NCI-H1930 (cell line): ENCODE data around the gene TLE4.

Source experiments
- DNase-seq, 2 experiments: peaks; one replicate each; lab custom pipeline; 2025; lab: John Stamatoyannopoulos, UW

The TLE4 gene

DNA sequence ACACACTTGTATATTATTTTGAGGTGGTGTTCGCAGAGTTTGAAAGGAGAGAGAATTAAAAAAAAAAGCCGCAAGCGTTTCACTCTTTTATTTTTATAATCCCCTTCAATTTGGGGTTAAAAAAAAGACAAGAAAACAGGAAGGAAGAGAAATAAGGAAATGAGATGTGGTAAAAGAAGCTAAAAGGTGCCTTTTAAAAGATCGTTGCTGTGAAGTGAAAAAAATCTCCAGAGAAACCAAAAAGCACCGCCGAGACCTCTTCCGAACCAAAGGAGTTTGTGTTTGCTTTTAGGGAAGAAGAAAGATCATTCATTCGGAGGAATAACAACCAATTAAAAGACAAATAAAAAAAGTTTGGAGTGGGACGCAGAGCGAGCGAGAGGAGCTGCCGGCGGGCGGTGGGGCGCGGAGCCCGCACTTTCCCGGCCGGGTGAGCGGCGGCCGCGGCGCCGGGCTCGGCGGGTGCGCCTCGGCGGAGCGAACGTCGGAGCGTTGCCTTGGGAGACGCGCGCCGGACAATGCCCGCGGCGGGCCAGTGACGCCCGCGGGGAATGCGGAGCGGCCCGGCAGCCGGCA is 355 bp downstream of the TLE4 start:
- DNase-seq = peak in 1 of 2 experiments; percentile 62

DNA sequence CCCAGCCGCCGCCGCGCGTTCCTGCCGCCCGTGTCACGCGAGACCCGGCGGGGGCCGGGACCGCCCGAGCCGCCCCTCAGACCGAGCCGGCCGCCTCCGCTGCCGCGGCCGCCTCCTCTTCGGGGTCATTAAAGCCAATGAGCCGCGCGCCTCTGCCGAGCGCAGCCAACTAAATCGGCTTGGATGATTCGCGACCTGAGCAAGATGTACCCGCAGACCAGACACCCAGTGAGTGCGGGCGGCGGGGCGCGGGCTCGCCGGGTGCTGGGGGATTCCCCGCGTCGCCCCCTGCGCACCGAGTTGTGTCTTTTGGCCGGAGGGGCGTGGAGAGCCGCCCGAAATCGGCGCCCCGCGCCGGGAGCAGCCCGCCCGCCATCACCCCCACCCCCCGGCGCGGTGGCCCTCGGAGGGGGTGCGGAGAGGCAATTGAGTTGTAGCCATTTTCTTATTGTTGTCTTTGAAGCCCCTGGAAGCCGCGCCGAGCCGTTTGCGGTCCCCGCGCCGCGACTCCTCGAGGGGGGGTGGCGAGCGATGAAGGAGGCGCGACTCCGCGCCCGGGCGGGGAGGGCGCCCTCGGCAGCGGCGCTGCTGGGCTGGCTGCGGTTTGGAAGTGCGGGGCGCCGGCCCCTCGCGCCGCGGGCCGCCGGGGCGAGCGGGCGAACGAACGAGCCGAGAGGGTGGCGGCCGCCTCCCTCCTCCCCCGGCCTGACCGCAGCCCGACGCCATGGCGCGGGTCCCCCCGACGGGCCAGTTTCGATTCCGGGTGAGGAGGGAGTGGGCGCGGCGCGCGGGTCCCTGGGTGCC is 1.0 kb downstream of the TLE4 start:
- DNase-seq = peak; percentile 22 to 62

DNA sequence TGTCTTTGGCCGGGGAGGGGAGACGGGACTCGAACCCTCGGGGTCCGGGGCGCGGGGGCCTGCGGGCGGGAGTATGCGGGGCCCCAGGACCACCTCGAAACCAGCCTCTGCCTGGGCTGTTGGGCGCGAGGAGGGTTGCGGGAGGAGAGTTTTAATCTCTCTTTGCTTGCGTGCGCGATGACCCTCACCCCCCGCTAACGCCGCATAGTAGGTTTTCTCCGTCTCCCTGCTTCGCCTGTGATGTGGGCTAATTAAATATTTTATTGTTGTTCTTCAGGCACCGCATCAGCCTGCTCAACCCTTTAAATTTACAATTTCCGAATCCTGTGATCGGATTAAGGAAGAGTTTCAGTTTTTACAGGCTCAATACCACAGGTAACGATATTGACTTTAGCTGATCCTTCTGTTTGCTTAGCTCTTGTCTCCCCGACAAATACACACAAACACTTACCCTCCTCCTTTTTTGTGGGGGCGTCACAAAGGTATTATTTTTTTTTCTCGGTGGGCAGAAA is 1.7 kb downstream of the TLE4 start:
- no peak for DNase-seq

DNA sequence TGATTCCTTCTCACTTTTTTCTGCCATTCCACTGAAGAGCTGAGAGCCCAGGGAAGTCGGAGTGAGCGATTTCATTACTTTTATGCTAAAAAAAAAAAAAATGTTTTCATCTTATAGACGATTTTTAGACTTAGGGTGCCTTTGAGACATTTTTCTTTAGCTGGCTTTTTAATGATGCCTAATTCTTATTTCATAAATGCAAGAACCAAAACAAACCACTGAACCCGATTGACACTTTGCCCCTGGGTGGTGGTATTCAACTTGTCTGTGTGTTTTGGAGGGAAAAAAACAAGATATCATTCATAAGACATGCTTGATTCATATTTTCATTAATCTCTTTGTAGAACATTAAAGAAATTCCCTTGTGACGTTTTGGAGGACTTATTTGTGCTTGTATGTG is 2.4 kb downstream of the TLE4 start:
- DNase-seq = no peak

DNA sequence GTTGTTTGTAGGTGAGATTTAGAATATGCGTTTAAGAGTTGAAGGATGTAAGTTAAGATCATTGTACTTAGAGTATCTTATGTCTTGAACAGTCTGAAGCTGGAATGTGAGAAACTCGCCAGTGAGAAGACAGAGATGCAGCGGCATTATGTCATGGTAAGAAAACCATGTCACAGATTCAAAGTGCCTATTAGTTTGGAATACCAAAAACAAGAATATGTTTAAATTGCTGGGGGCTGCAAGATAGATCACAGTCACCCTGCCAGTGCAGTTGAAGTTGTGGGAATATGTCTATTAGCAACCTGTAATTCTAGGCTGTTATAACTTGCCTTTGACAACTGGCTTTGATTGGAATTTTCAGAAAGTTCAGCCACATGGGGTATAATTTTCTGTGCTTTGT is 3.0 kb downstream of the TLE4 start:
- no peak for DNase-seq

- no peak for DNase-seq
These were observed 3.8 kb downstream of the TLE4 start for GRCh38 chr9:79575547-79575946.

DNA sequence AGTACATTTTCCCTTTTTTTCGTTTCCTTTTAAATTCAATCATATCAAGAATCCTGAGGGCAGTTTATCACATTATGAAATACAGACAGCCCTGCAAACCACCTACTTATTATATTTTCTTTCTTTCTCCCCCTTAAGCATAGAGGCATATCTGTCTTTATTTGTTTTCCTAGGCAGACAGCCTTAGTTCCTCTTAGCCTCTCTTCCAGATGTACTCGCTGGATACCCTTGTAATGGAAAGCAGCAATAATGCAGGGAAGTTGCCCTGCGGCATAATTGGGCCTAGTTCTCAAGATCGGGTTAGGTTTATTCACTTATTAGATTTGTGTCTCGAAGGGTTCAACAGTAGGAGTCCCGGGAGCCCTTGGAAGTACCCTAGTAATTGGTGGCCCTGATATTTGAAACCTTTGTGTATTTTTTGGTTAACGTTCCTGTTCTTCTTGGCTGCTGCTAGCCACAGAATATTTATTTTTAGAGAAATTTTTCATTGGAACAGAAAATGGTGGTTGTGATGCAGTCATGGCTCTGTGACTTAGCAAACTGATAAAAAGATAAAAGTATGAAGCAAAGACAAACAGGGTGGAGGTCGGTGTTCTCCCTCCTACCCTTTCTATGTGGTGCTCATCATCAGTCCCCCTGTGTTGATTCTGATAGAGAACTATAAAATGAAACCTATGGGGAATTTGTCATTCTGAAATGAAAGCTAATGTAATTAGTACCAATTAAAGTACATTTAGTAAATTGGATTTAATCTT is 6.4 kb downstream of the TLE4 start:
- peak; percentile 60 to 66 for DNase-seq

DNA sequence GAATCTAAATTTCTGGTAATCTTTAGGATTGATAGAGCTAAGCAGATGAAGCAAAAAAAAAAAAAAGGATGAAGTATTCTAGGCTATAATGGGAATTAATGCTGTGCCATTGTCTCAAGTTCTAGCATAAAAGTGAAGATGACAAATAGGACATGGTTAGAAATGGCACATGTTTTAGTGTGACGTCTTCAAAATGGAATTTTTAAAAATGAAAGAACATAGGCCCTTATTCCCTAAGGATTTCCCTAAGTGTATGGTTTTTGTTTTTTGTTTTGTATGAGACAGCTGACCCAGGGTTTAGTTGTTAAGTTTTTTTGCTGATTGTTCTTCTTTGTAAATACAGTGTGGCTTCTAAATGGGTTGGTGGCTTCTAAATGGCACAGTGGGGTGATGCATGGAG is 7.1 kb downstream of the TLE4 start:
- no peak for DNase-seq

DNA sequence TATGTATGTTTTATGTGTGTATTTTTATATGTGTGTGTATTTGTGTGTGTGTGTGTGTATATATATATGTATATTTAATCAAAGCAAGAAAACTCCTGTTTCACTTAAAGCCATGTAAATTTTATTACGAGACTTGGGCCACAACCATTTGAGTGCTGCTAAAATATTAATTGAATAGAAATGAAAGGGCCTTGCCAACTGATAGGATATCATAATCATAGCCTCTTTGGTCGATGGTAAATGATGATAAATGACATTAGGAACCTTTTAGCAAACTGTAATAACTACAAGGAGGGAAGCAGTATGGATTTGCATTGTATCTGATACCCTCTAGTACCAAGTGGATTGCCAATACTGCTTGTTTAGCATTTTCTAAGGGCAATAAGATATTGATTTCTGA is 7.9 kb downstream of the TLE4 start:
- DNase-seq = no peak

- no peak for DNase-seq
These were observed 8.3 kb downstream of the TLE4 start for GRCh38 chr9:79580055-79580454.

- DNase-seq = no peak
These were observed 9.6 kb downstream of the TLE4 start for GRCh38 chr9:79581388-79581787.

DNA sequence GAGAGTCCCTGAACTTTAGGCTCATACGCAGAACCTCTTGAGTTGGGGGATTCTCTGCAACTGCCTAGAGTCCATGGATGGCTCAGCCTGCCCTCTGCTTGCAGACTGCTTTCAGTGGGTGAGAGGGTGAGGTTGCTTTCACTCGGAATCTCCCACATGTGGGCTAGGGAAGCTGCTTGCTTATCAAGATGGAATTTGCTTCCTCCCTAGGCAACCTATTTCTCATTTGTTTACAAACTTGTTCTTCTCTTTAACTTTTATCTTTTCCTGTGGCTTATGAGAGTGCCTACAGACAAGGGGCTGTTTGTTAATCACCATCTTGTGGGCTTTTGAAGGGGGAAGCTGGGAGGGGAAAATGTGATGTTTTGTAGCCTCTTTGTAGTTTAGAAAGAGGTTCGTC is 10.0 kb downstream of the TLE4 start:
- DNase-seq = no peak

DNA sequence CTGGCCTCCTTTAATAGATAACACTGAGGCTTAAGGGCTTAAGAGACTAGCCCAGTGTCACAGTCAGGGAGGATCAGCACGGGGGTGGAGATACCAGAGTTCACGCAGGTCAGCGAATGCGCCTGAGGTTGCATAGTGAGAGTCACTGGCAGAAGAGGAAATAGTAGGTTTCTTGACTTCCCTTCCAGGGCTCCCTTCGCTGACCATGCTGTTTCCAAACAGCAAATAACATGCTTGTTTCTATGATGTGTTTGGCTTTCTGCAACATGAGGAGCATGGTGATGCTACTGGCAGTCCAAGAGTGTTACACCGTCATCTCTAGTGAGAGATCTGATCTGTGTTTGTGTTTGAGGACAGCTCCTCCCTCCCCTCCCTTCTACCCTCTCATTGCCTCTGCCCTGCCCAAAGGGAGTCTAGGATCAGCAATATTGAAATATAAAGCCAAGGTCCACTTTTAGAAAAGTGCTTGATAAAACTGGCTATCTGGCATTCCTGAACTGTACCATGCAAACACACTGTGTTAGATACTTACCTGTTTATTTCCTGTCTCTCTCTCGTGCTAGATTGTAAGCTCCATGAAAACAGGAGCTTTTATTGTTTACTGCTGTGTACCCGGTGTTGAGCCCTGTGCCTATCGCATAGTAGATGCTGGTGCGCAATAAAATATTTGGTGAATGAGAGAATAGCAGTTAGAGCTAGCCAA is 12.3 kb downstream of the TLE4 start:
- DNase-seq = no peak

DNA sequence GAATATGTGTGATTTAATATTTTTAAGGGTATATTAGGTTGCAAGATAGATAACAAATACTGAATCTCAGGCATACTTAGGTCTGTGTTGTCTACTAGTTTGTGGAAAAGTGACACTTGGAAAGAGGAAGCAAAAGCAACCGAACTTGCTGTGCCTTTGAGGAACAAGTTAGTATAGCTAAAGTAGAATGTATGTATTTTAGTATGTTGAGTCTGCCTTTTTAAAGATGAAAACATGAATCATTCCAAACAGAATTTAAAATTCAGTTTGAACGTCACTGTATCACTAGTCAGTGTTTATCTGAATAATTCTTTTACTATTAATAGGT is 12.9 kb downstream of the TLE4 start:
- DNase-seq = no peak

- DNase-seq = no peak
These were observed 16.9 kb downstream of the TLE4 start for GRCh38 chr9:79588488-79589223.

DNA sequence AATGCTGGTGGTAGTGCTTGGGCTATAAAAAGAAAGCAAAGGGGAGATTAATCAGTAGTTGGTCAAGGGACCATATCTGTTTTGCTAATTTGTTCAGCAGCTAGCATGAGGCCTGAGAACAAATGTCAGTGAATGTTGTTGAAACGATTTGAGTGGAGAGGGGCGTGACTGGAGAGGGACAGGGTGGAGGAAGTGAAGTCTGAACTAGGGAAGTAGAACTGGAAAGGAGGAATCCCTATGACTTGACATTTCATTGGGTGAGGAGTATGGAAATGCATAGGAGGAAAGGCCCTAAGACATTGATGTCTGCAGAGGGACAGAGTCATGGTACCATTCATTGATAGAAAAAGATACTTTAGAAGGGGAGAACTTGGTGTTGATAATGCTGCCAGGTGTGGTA is 19.7 kb downstream of the TLE4 start:
- no peak for DNase-seq

- no peak for DNase-seq
These were observed 21.1 kb downstream of the TLE4 start for GRCh38 chr9:79592726-79593493.

- DNase-seq = no peak
These were observed 27.0 kb downstream of the TLE4 start for GRCh38 chr9:79598562-79599345.

DNA sequence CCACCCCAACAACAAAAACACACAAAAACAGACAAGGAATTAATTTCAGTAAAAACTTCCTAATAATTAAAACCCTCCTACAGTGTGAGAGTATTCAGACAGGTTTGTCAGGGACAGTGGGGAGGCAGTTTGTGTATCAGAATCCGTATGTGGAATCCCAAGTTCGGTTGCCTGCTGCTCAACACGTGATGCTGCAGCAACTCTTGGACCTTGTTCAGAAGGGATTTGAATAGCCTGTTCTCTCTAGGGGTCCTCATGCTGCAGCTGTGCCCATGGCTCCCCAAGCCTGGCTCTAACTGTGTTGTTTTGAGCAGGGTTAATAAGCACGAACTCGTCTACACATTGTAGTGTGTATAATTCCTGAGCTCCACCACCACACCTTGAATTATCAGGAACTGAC is 28.7 kb downstream of the TLE4 start:
- DNase-seq = no peak

DNA sequence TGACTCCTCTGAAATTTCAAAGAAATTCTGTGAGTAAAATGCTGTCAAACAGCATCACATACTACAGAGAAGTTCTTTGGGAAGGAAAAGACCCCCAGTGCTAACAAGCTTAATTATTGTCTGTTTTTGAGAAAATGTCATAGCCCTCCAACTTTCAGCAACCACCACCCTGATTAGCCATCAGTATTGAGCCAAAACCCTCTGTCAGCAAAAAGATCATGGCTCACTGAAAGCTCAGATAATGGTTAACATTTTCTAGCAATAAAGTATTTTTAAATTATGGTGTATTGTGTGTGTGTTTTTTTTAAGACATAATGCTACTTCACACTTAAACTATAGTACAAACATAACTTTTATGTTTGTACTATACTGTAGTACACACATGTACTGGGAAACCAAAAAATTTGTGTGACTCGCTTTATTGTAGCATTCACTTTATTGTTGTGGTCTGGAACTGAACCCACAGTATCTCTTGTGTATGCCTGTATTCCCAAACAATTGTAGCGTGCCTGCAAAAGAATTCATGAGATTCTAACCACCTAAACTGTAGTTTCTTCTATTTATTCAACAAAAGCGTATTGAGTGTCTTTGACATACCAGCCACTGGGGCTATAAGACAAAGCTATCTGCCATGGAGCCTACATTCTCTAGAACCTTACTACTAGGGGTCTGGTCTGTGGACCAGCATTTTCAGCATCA is 31.6 kb downstream of the TLE4 start:
- DNase-seq = no peak
